B cell (primary cell): ENCODE results near the gene ARRB2. TPM values are rescaled to one million over a fixed set of nuclear protein-coding genes. Genes with fewer than 3 reads are reported as not detected.

ENCODE experiments used
- ATAC-seq: fragments of 200-7000 bp; cut with Tn5 transposase; one replicate; pipeline ENCODE4 v1.10.0; 2021; ENCODE audit warnings: low read depth, mild to moderate bottlenecking, moderate number of reproducible peaks, moderate library complexity
- CTCF ChIA-PET: fragments of 350-600 bp; sonication (Branson Sonifier 250); formaldehyde crosslinking; loops from one replicate; lab custom pipeline; 2021; ENCODE audit warnings: antibody characterized with exemption, inconsistent platforms; lab: Charles Lee
- POLR2A ChIA-PET: fragments of 350-600 bp; sonication (Branson Sonifier 250); formaldehyde crosslinking; loops from one replicate; lab custom pipeline; 2021; ENCODE audit warnings: antibody characterized with exemption; lab: Charles Lee
- DNase-seq: peaks from one replicate; pipeline ENCODE4 v3.0.0; 2013
- H2AFZ ChIP-seq: 2 replicates; pipeline ENCODE4 v1.6.1; 2012; ENCODE audit warnings: mild to moderate bottlenecking, low read depth, low read length; ENCODE audit not compliant: insufficient read depth, poor library complexity, severe bottlenecking
- H3K27ac ChIP-seq, 2 donors: 1 replicate in 1 of 2; 2 replicates in 1 of 2; pipeline ENCODE4 v1.5.1; 2012 to 2013; ENCODE audit warnings: low read length in 2 of 2, mild to moderate bottlenecking in 2 of 2, moderate library complexity in 1 of 2
- H3K27me3 ChIP-seq, 4 experiments: fragments of 200-600 bp in 1 of 4; sonication (generic) in 1 of 4; replicated peaks in 1 of 4; 1 replicate in 2 of 4; 2 replicates in 2 of 4; pipeline versions ENCODE4 v1.6.1 to v1.7.0; 2013 to 2016; ENCODE audit warnings: low read length in 3 of 4, mild to moderate bottlenecking in 2 of 4, mixed read lengths in 1 of 4, moderate library complexity in 1 of 4; ENCODE audit not compliant: insufficient read depth in 4 of 4, control insufficient read depth in 3 of 4; ENCODE audit errors: control extremely low read depth in 1 of 4
- H3K36me3 ChIP-seq, 2 experiments: replicated peaks in 1 of 2; 1 replicate in 1 of 2; 2 replicates in 1 of 2; pipeline versions ENCODE4 v1.6.1 to v1.7.1; 2013; ENCODE audit warnings: low read length in 1 of 2; ENCODE audit not compliant: insufficient read depth in 2 of 2, control insufficient read depth in 1 of 2; ENCODE audit errors: control extremely low read depth in 1 of 2, extremely low read depth in 1 of 2
- H3K4me1 ChIP-seq, 2 donors: fragments of 200-600 bp in 1 of 2; sonication (generic) in 1 of 2; 1 replicate in 1 of 2; 2 replicates in 1 of 2; pipeline versions ENCODE4 v1.5.1 to v1.6.1; 2013 to 2017; ENCODE audit warnings: low read length in 2 of 2; ENCODE audit not compliant: control insufficient read depth in 2 of 2, insufficient read depth in 2 of 2
- H3K4me2 ChIP-seq: replicated peaks from 2 replicates; pipeline ENCODE3; 2012; ENCODE audit warnings: mild to moderate bottlenecking, low read depth, low read length; ENCODE audit not compliant: poor library complexity, severe bottlenecking
- H3K4me3 ChIP-seq, 5 experiments: fragments of 200-600 bp in 1 of 5; sonication (generic) in 1 of 5; 1 replicate in 3 of 5; 2 replicates in 2 of 5; pipeline versions ENCODE4 v1.5.1 to v1.7.0; 2011 to 2016; ENCODE audit warnings: low read length in 4 of 5, mild to moderate bottlenecking in 4 of 5, low read depth in 2 of 5, control low read depth in 1 of 5, moderate library complexity in 1 of 5; ENCODE audit not compliant: insufficient read depth in 1 of 5; ENCODE audit errors: control extremely low read depth in 1 of 5, extremely low read depth in 1 of 5
- H3K79me2 ChIP-seq: fragments of 200-600 bp; sonication (generic); one replicate; pipeline ENCODE4 v1.6.0; 2016; ENCODE audit warnings: low read length; ENCODE audit not compliant: control insufficient read depth, insufficient read depth
- H3K9ac ChIP-seq: fragments of 200-600 bp; sonication (generic); 2 replicates; pipeline ENCODE4 v1.6.1; 2017; ENCODE audit warnings: mild to moderate bottlenecking, low read length, moderate library complexity
- H3K9me3 ChIP-seq, 3 donors: one replicate each; pipeline versions ENCODE4 v1.6.1 to v1.7.1; 2013; ENCODE audit warnings: low read length in 2 of 3; ENCODE audit not compliant: control insufficient read depth in 2 of 3, insufficient read depth in 1 of 3; ENCODE audit errors: control extremely low read depth in 1 of 3
- H4K20me1 ChIP-seq: 2 replicates; pipeline ENCODE4 v1.6.0; 2012; ENCODE audit warnings: mild to moderate bottlenecking, low read length; ENCODE audit not compliant: insufficient read depth, control insufficient read depth, poor library complexity, severe bottlenecking
- H3K27ac Mint-ChIP-seq: one replicate; pipeline ENCODE4 v1.8.0; 2021; ENCODE audit warnings: mixed read lengths
- H3K27me3 Mint-ChIP-seq: one replicate; pipeline ENCODE4 v1.8.0; 2021; ENCODE audit warnings: mixed read lengths
- H3K4me1 Mint-ChIP-seq: one replicate; pipeline ENCODE4 v1.8.0; 2021; ENCODE audit warnings: mixed read lengths
- H3K4me3 Mint-ChIP-seq: one replicate; pipeline ENCODE4 v1.8.0; 2021; ENCODE audit warnings: mixed read lengths
- H3K9me3 Mint-ChIP-seq: one replicate; pipeline ENCODE4 v1.8.0; 2022; ENCODE audit warnings: mixed read lengths; ENCODE audit not compliant: insufficient read depth
- EZH2 ChIP-seq: IDR thresholded peaks from 2 replicates; pipeline ENCODE4 v1.6.1; 2012; ENCODE audit warnings: borderline replicate concordance, low read depth, mild to moderate bottlenecking, moderate library complexity, low read length; ENCODE audit not compliant: insufficient read depth, poor library complexity, severe bottlenecking
- WGBS: methylation state at CpG from one replicate; pipeline ENCODE4 v1.1.5; 2013; ENCODE audit warnings: missing lambda C conversion rate; ENCODE audit not compliant: insufficient coverage; 5-methylcytosine and 5-hydroxymethylcytosine counted together
- intact Hi-C: fragments of 100-400 bp; cut with micrococcal nuclease; formaldehyde crosslinking; loops from one replicate; pipeline ENCODE4 v1.10.0; 2022
- polyA plus RNA-seq: library from polyadenylated mRNA; depleted of rRNA; stranded (reverse); fragments of >200 nt; gene quantifications from 2 replicates; pipeline ENCODE4 v1.2.3, GENCODE V29; 2012
- total RNA-seq, 2 donors: library from RNA; stranded (reverse); fragments of 120-200 nt in 1 of 2; gene quantifications; 1 replicate in 1 of 2; 2 replicates in 1 of 2; pipeline versions ENCODE4 v1.2.3 to v1.2.4, GENCODE V29; 2013 to 2022
- TF ChIP-seq, protein P1 (sequence below): fragments of 200-600 bp; IDR thresholded peaks from one replicate; pipeline ENCODE4 v1.8.0; 2022; ENCODE audit warnings: antibody characterized with exemption, mild to moderate bottlenecking

ARRB2 gene
- total and polyA plus RNA-seq, 2 donors (not counting 1 experiment from before 2014, with no cell fraction given), result 111 to 164 TPM

DNA sequence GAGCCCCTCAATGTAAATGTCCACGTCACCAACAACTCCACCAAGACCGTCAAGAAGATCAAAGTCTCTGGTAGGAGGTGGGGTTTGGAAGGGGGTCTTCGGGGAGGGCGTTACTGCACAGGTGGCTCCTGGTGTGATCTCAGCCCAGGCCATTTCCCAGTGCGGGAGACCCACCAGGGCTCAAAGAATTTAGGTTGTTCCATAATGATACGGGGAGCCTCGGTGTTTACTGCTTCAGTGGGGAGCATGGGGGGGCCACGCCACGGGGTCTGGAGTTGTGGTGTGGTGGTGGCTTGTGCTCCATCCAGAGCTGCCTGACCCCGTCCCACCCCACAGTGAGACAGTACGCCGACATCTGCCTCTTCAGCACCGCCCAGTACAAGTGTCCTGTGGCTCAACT, 7.8 kb downstream of the ARRB2 start:
- Histone ChIP-seq H3K79me2 (peaks cover 12% of the 10 kb centered on the region), H3K4me2 (no peak overlapping the region), H3K4me3 (no peak overlapping the region), H2AFZ (no peak overlapping the region), H3K9me3 (no peaks in the 10 kb centered on the region), H3K9ac (no peak overlapping the region), H3K36me3 (peaks cover 3 to 48% of the 10 kb centered on the region in 2 experiments), H3K27me3 (no peaks in the 10 kb centered on the region), H3K4me1 (peaks cover 16 to 27% of the 10 kb centered on the region in 2 donors), H3K27ac (no peak overlapping the region), H4K20me1 (no peaks in the 10 kb centered on the region)
- no peak for DNase-seq
- no peak for TF ChIP-seq EZH2
- TF ChIP-seq, protein P1, sequence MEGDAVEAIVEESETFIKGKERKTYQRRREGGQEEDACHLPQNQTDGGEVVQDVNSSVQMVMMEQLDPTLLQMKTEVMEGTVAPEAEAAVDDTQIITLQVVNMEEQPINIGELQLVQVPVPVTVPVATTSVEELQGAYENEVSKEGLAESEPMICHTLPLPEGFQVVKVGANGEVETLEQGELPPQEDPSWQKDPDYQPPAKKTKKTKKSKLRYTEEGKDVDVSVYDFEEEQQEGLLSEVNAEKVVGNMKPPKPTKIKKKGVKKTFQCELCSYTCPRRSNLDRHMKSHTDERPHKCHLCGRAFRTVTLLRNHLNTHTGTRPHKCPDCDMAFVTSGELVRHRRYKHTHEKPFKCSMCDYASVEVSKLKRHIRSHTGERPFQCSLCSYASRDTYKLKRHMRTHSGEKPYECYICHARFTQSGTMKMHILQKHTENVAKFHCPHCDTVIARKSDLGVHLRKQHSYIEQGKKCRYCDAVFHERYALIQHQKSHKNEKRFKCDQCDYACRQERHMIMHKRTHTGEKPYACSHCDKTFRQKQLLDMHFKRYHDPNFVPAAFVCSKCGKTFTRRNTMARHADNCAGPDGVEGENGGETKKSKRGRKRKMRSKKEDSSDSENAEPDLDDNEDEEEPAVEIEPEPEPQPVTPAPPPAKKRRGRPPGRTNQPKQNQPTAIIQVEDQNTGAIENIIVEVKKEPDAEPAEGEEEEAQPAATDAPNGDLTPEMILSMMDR, result no peak
- CTCF ChIA-PET, result no interaction called here
- intact Hi-C loops, result no loop called here
- WGBS, result 100% methylated on average over 8 of the region's 13 CpGs
- POLR2A ChIA-PET, result no interaction called here
- Mint-ChIP-seq H3K4me1 (peaks cover 26% of the 10 kb centered on the region), H3K9me3 (no peaks in the 10 kb centered on the region), H3K27me3 (no peaks in the 10 kb centered on the region), H3K4me3 (no peak overlapping the region), H3K27ac (no peak overlapping the region)
- ATAC-seq, result no peak

GRCh38 chr17:4719146-4719545, 8.7 kb downstream of the ARRB2 start:
- CTCF ChIA-PET, result no interaction called here
- no peak overlapping the region for H3K27ac Mint-ChIP-seq
- Histone ChIP-seq H3K27me3 (no peaks in the 10 kb centered on the region), H3K27ac (no peak overlapping the region), H2AFZ (no peak overlapping the region), H4K20me1 (no peaks in the 10 kb centered on the region), H3K79me2 (peaks cover 12% of the 10 kb centered on the region), H3K4me2 (no peak overlapping the region), H3K4me1 (peaks cover 14 to 23% of the 10 kb centered on the region in 2 donors), H3K36me3 (peaks cover 3 to 48% of the 10 kb centered on the region in 2 experiments), H3K9ac (no peak overlapping the region), H3K4me3 (no peak overlapping the region), H3K9me3 (no peaks in the 10 kb centered on the region)
- H3K9me3 Mint-ChIP-seq, result no peaks in the 10 kb centered on the region
- 85% methylated on average over 9 of the region's 10 CpGs for WGBS
- no peaks in the 10 kb centered on the region for H3K27me3 Mint-ChIP-seq
- no peak for TF ChIP-seq EZH2
- DNase-seq, result no peak
- ATAC-seq, result no peak
- POLR2A ChIA-PET, result no interaction called here
- H3K4me1 Mint-ChIP-seq, result peaks cover 21% of the 10 kb centered on the region
- intact Hi-C loops, result no loop called here
- no peak overlapping the region for H3K4me3 Mint-ChIP-seq
